Suprapubic skin (tissue), 3 donors: ENCODE measurements around the gene AZGP1.
"Not testable (repeated sequence)": the region's sequence is repeated elsewhere in the genome, so short reads cannot be mapped to it uniquely, and the experiment has no call there.

ENCODE experiments used
- CTCF ChIP-seq, 2 donors: fragments of 200-600 bp in 1 of 2; fragments of 450-650 bp in 1 of 2; sonication (generic) in 1 of 2; IDR thresholded peaks; one replicate each; pipeline ENCODE4 v1.5.1; 2016 to 2019; ENCODE audit warnings: antibody characterized with exemption in 2 of 2, mild to moderate bottlenecking in 1 of 2, moderate library complexity in 1 of 2
- EP300 ChIP-seq: sonication (generic); formaldehyde crosslinking; IDR thresholded peaks from one replicate; pipeline ENCODE4 v1.6.1; 2017; ENCODE audit warnings: antibody characterized with exemption
- POLR2A ChIP-seq, 2 donors: fragments of 450-650 bp; IDR thresholded peaks; one replicate each; pipeline ENCODE4 v1.6.1; 2017; ENCODE audit warnings: antibody characterized with exemption in 2 of 2, mild to moderate bottlenecking in 2 of 2, moderate library complexity in 2 of 2

- TF ChIP-seq CTCF (IDR thresholded peaks at IDR 0.05); POLR2A (IDR thresholded peaks at IDR 0.05); EP300: not testable (repeated sequence)
Observed at GRCh38 chr7:99969813-99970212, 6.0 kb downstream of the AZGP1 start.
